ENCODE measurements around the gene GALNT6. TPM values are rescaled to one million over a fixed set of nuclear protein-coding genes. Genes with fewer than 3 reads are reported as not detected.

Gene GALNT6
- total and polyA plus RNA-seq, 7 donors, result 0.10 to 2.1 (median 0.40) TPM

- H3K4me3 ChIP-seq, result no peak overlapping the region
- WGBS, 3 donors, result 71 to 77% (median 74%) methylated on average over 11 of the region's 11 CpGs
These were observed 13.9 kb downstream of the GALNT6 start for GRCh38 chr12:51377099-51377984.

DNA sequence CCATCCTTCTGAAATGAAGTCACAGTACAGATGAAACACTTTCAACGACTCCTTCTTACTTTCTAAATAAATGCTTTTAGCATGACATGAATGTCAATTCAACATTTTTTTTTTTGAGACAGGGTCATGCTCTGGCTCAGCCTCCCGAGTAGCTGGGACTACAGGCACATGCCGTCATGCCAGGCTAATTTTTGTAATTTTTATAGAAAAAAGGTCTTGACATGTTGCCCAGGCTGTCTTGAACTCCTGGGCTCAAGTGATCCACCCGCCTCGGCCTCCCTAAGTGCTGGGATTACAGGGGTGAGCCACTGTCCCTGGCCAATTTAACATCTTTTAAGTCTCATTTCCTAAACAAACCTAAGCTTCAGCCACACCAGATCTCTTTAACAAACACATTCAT, 16.4 kb downstream of the GALNT6 start:
- no peak for ATAC-seq
- TF ChIP-seq CTCF (IDR thresholded peaks at IDR 0.05), result no peak
- peaks cover 13% of the 10 kb centered on the region for H3K4me1 ChIP-seq
- H3K4me3 ChIP-seq, result no peak overlapping the region
- H3K36me3 ChIP-seq (ENCODE audit: insufficient read depth in 1 of 2, low read depth in 1 of 2), result no peaks in the 10 kb centered on the region
- intact Hi-C loops (cut with DNase I), result no loop called here
- H3K27ac ChIP-seq, result no peak overlapping the region
- no peaks in the 10 kb centered on the region for H3K9me3 ChIP-seq
- H3K27me3 ChIP-seq (ENCODE audit: insufficient read depth in 3 of 3, low read length in 2 of 3), result no peaks in the 10 kb centered on the region
- DNase-seq, result no peak
- WGBS, 3 donors, result 43 to 72% (median 58%) methylated on average over 5 of the region's 5 CpGs

More at GRCh38 chr12:51377099-51377984, 13.9 kb downstream of the GALNT6 start:
- DNase-seq (no peak), ATAC-seq (no peak)
- intact Hi-C loops (cut with DNase I), result no loop called here
- H3K9me3 ChIP-seq, result no peaks in the 10 kb centered on the region
- no peak for TF ChIP-seq CTCF (IDR thresholded peaks at IDR 0.05)
- peaks cover under 1% of the 10 kb centered on the region for H3K4me1 ChIP-seq
- H3K36me3 ChIP-seq (ENCODE audit: insufficient read depth in 1 of 2, low read depth in 1 of 2), result no peaks in the 10 kb centered on the region
- no peak overlapping the region for H3K27ac ChIP-seq
- H3K27me3 ChIP-seq (ENCODE audit: insufficient read depth in 3 of 3, low read length in 2 of 3), result no peaks in the 10 kb centered on the region

- Histone ChIP-seq H3K4me3 (no peak overlapping the region), H3K9me3 (no peaks in the 10 kb centered on the region), H3K36me3 (ENCODE audit: insufficient read depth in 1 of 2, low read depth in 1 of 2) (no peaks in the 10 kb centered on the region), H3K4me1 (peaks cover 13% of the 10 kb centered on the region), H3K27ac (no peak overlapping the region), H3K27me3 (ENCODE audit: insufficient read depth in 3 of 3, low read length in 2 of 3) (no peaks in the 10 kb centered on the region)
- no peak for ATAC-seq
- no peak for TF ChIP-seq CTCF (IDR thresholded peaks at IDR 0.05)
- WGBS, 3 donors, result 62 to 74% (median 66%) methylated on average over 2 of the region's 2 CpGs
- DNase-seq, result no peak
- intact Hi-C loops (cut with DNase I), result no loop called here
These were observed 16.8 kb downstream of the GALNT6 start for GRCh38 chr12:51374361-51374760.

DNA sequence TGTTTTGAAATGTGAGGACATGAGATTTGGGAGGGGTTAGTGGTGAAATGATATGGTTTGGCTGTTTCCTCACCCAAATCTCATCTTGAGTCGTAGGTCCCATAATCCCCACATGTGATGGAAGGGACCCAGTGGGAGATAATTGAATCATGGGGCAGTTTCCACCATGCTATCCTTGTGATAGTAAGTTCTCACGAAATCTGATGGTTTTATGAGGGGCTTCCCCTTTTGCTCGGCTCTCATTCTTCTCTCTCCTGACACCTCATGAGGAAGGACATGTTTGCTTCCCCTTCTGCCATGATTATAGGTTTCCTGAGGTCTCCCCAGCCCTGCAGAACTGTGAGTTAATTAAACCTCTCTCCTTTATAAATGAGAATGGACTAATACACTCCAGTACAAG, 18.0 kb downstream of the GALNT6 start:
- Histone ChIP-seq H3K27me3 (ENCODE audit: insufficient read depth in 3 of 3, low read length in 2 of 3) (no peaks in the 10 kb centered on the region), H3K27ac (no peak overlapping the region), H3K36me3 (ENCODE audit: insufficient read depth in 1 of 2, low read depth in 1 of 2) (no peaks in the 10 kb centered on the region), H3K4me3 (no peak overlapping the region), H3K9me3 (no peaks in the 10 kb centered on the region), H3K4me1 (peaks cover 13% of the 10 kb centered on the region)
- TF ChIP-seq CTCF (IDR thresholded peaks at IDR 0.05), result no peak
- no peak for DNase-seq
- no peak for ATAC-seq
- intact Hi-C loops (cut with DNase I), result no loop called here
- 82 to 85% (median 84%) methylated on average over 3 of the region's 3 CpGs for WGBS, 3 donors
